GM12878 (cell line): ENCODE data around the gene SEMA3G. TPM values are rescaled to one million over a fixed set of nuclear protein-coding genes. Genes with fewer than 3 reads are reported as not detected.

Experiments
- ATAC-seq: fragments of 200-7000 bp; cut with Tn5 transposase; 3 replicates; pipeline ENCODE4 v1.9.1; 2020; ENCODE audit warnings: mild to moderate bottlenecking, moderate library complexity
- BruUV-seq: library from RNA; stranded (reverse); fragments of 400-500 nt; replicated peaks from 2 replicates; lab custom pipeline; 2021; lab: Mats Ljungman, UMichigan
- CTCF ChIA-PET: fragments of 300-600 bp; sonication (Branson Sonifier 250); formaldehyde crosslinking; extraction: SDS; loops from one replicate; lab custom pipeline; 2021; ENCODE audit warnings: inconsistent platforms; lab: Yijun Ruan, JAX
- POLR2A ChIA-PET: fragments of 350-600 bp; formaldehyde crosslinking; extraction: SDS; loops from one replicate; lab custom pipeline; 2021; ENCODE audit warnings: inconsistent platforms; lab: Charles Lee
- RAD21 ChIA-PET: fragments of 300-600 bp; sonication (Branson Sonifier 250); formaldehyde crosslinking; loops from one replicate; lab custom pipeline; 2023; ENCODE audit warnings: antibody characterized with exemption; ENCODE audit not compliant: unreplicated experiment; lab: Charles Lee
- SMC1A ChIA-PET: fragments of 300-600 bp; sonication (Branson Sonifier 250); formaldehyde crosslinking; loops from one replicate; lab custom pipeline; 2023; ENCODE audit not compliant: unreplicated experiment, uncharacterized antibody; lab: Charles Lee
- DNase-seq: peaks from one replicate; pipeline ENCODE4 v3.0.0-alpha.2; 2011; ENCODE audit warnings: low read depth, low spot score
- FAIRE-seq: peaks from 3 replicates; lab custom pipeline; 2011; peaks lifted over from hg19 to GRCh38; lab: Jason Lieb, UNC
- H2AFZ ChIP-seq: 2 replicates; pipeline ENCODE4 v1.6.0; 2011; ENCODE audit warnings: low read depth, low read length, control low read depth; ENCODE audit not compliant: control insufficient read depth
- H3K27ac ChIP-seq: 2 replicates; pipeline ENCODE4 v1.5.1; 2011; ENCODE audit warnings: control low read depth; ENCODE audit not compliant: control insufficient read depth, insufficient read depth
- H3K27me3 ChIP-seq, 2 experiments: replicated peaks in 1 of 2; 2 replicates each; pipeline versions ENCODE4 v1.6.0 to v1.6.1; 2011; ENCODE audit warnings: low read length in 1 of 2; ENCODE audit not compliant: control insufficient read depth in 2 of 2, insufficient read depth in 2 of 2
- H3K36me3 ChIP-seq, 2 experiments: 2 replicates each; pipeline ENCODE4 v1.5.1; 2011; ENCODE audit warnings: low read length in 1 of 2; ENCODE audit not compliant: control insufficient read depth in 2 of 2, insufficient read depth in 2 of 2
- H3K4me1 ChIP-seq: 2 replicates; pipeline ENCODE4 v1.6.1; 2011; ENCODE audit warnings: mild to moderate bottlenecking, low read length, moderate library complexity, mixed read lengths; ENCODE audit not compliant: control insufficient read depth, insufficient read depth
- H3K4me2 ChIP-seq: 2 replicates; pipeline ENCODE4 v1.6.0; 2011; ENCODE audit warnings: control low read depth; ENCODE audit not compliant: control insufficient read depth, insufficient read depth
- H3K4me3 ChIP-seq: fragments of 200-600 bp; sonication (generic); 2 replicates; pipeline ENCODE4 v1.5.1; 2016
- H3K79me2 ChIP-seq: 2 replicates; pipeline ENCODE4 v1.6.0; 2011; ENCODE audit warnings: low read length; ENCODE audit not compliant: control insufficient read depth, insufficient read depth
- H3K9ac ChIP-seq: 2 replicates; pipeline ENCODE4 v1.8.0; 2011; ENCODE audit warnings: low read length, control low read depth, mixed read lengths; ENCODE audit not compliant: control insufficient read depth, insufficient read depth
- H3K9me3 ChIP-seq: replicated peaks from 3 replicates; pipeline ENCODE4 v1.5.1; 2011; ENCODE audit warnings: mild to moderate bottlenecking, low read length; ENCODE audit not compliant: control insufficient read depth, insufficient read depth
- H4K20me1 ChIP-seq: 2 replicates; pipeline ENCODE4 v1.6.0; 2011; ENCODE audit not compliant: control insufficient read depth, insufficient read depth
- CBX5 ChIP-seq: sonication (generic); IDR thresholded peaks from 2 replicates; pipeline ENCODE4 v1.6.1; 2016; ENCODE audit warnings: low read depth, moderate library complexity, mild to moderate bottlenecking, inconsistent platforms
- MTA2 ChIP-seq: fragments of 450-650 bp; IDR thresholded peaks from 2 replicates; pipeline ENCODE4 v1.6.1; 2016; ENCODE audit warnings: low read depth, mild to moderate bottlenecking, moderate library complexity
- NKRF ChIP-seq: fragments of 450-650 bp; conservative IDR thresholded peaks from 2 replicates; pipeline ENCODE4 v1.6.1; 2017; ENCODE audit warnings: mild to moderate bottlenecking, moderate library complexity
- NR2C1 ChIP-seq: fragments of 450-650 bp; IDR thresholded peaks from 2 replicates; pipeline ENCODE4 v1.6.1; 2017; ENCODE audit warnings: antibody characterized with exemption, mild to moderate bottlenecking, moderate library complexity
- SIX5 ChIP-seq: IDR thresholded peaks from 2 replicates; pipeline ENCODE4 v1.6.1; 2011; ENCODE audit warnings: mild to moderate bottlenecking, low read depth, low read length, moderate library complexity; ENCODE audit not compliant: severe bottlenecking
- TAF1 ChIP-seq: IDR thresholded peaks from 2 replicates; pipeline ENCODE4 v1.6.1; 2011; ENCODE audit warnings: mild to moderate bottlenecking, low read depth, low read length, borderline replicate concordance
- TBL1XR1 ChIP-seq: IDR thresholded peaks from 2 replicates; pipeline ENCODE4 v1.6.1; 2012; ENCODE audit warnings: low read depth, low read length, improper control_type of control experiment
- TCF3 ChIP-seq: IDR thresholded peaks from 2 replicates; pipeline ENCODE4 v1.6.1; 2012; ENCODE audit warnings: low read depth, mild to moderate bottlenecking, low read length, borderline replicate concordance; ENCODE audit not compliant: insufficient read depth
- ZBTB4 ChIP-seq: fragments of 450-650 bp; formaldehyde crosslinking; IDR thresholded peaks from 2 replicates; pipeline ENCODE4 v1.4.0; 2022; ENCODE audit warnings: mild to moderate bottlenecking, moderate library complexity
- ZSCAN29 ChIP-seq: fragments of 450-650 bp; IDR thresholded peaks from 2 replicates; pipeline ENCODE4 v1.6.1; 2017; ENCODE audit warnings: mild to moderate bottlenecking, moderate library complexity
- WGBS: methylation state at CpG from one replicate; pipeline ENCODE4 v1.1.6; 2016; ENCODE audit warnings: low lambda C conversion rate; ENCODE audit not compliant: insufficient replicate concordance, insufficient coverage; ENCODE audit errors: missing lambda C conversion rate; 5-methylcytosine and 5-hydroxymethylcytosine counted together
- in situ Hi-C: fragments of 300-500 bp; cut with MboI; formaldehyde crosslinking; loops from 9 replicates; pipeline ENCODE4 v1.14.3; 2018; ENCODE audit warnings: mixed read lengths
- intact Hi-C: fragments of 100-400 bp; cut with micrococcal nuclease; formaldehyde crosslinking; loops from one replicate; pipeline ENCODE4 v1.14.2; 2022; ENCODE audit not compliant: unreplicated experiment
- polyA plus RNA-seq, 11 experiments: library from polyadenylated mRNA; depleted of rRNA in 4 of 11; unstranded in 6 of 11; stranded (reverse) in 5 of 11; fragments of >200 nt; fragmentation: Nextera tagmentation in 4 of 11; fragmentation: Illumina TruSeq in 1 of 11; extraction: Ambion mirVana in 4 of 11; extraction: Trizol in 1 of 11; gene quantifications; 1 replicate in 1 of 11; 2 replicates in 10 of 11; pipeline versions ENCODE4 v1.2.1 to v1.2.3, GENCODE V29; 2011 to 2016; ENCODE audit warnings: inconsistent platforms in 2 of 11, missing spikeins in 2 of 11, low read depth in 1 of 11
- total RNA-seq, 4 experiments: library from RNA; depleted of rRNA in 3 of 4; stranded (reverse); fragments of >200 nt in 3 of 4; fragmentation: Illumina TruSeq in 1 of 4; extraction: Trizol in 1 of 4; gene quantifications; 2 replicates each; pipeline versions ENCODE4 v1.2.1 to v1.2.3, GENCODE V29; 2013 to 2021

The SEMA3G gene
- total and polyA plus RNA-seq, 10 of the 15 experiments (the other 5 are each of a cell fraction or from before 2014, with no cell fraction given) = 0.03 to 0.04 TPM; not detected in 8

- H3K27ac ChIP-seq = no peak overlapping the region
- H3K79me2 ChIP-seq = no peaks in the 10 kb centered on the region
- DNase-seq = no peak
- H3K4me2 ChIP-seq = no peak overlapping the region
- ChIA-PET CTCF (interaction anchor here (1.1 to 4.2 kb wide), 3 partner anchors 12 to 994 kb away, joined by 3 to 35 read pairs (median 5); partner anchors contain the start of gene SEMA3G), POLR2A (no interaction called here), RAD21 (no interaction called here), SMC1A (interaction anchor here (0.7 to 1.2 kb wide), 2 partner anchors 11 to 13 kb away, joined by 3 read pairs; no protein-coding TSS in a partner anchor)
- BruUV-seq = no TSS peak
- no peak overlapping the region for H3K9ac ChIP-seq
- no peak for TF ChIP-seq TAF1
- no peak for TF ChIP-seq ZBTB4 (CRISPR knock-in tag)
- TF ChIP-seq MTA2 = no peak
- TF ChIP-seq NKRF = no peak
- TF ChIP-seq SIX5 = no peak
- no peak for TF ChIP-seq TCF3
- no peak for TF ChIP-seq ZSCAN29
- TF ChIP-seq NR2C1 = no peak
- TF ChIP-seq CBX5 = no peak
- no peak for TF ChIP-seq TBL1XR1
- in situ Hi-C loops = no loop called here
- 48% methylated on average over 7 of the region's 9 CpGs for WGBS
- H3K4me1 ChIP-seq = no peaks in the 10 kb centered on the region
- H3K27me3 ChIP-seq = no peaks in the 10 kb centered on the region
- H3K4me3 ChIP-seq = no peak overlapping the region
- FAIRE-seq = no peak
- no peaks in the 10 kb centered on the region for H3K36me3 ChIP-seq
- H3K9me3 ChIP-seq = no peaks in the 10 kb centered on the region
- no peak overlapping the region for H2AFZ ChIP-seq
- H4K20me1 ChIP-seq = no peaks in the 10 kb centered on the region
- intact Hi-C loops = no loop called here
- no peak for ATAC-seq
These were observed 10.3 kb downstream of the SEMA3G start for GRCh38 chr3:52434491-52435115.
